Fibroblast of skin of abdomen (primary cell): ENCODE measurements around the gene RASA3.

Experiments
- DNase-seq: peaks from one replicate; pipeline ENCODE4 v3.0.0-alpha.2; 2013

The RASA3 gene

DNA sequence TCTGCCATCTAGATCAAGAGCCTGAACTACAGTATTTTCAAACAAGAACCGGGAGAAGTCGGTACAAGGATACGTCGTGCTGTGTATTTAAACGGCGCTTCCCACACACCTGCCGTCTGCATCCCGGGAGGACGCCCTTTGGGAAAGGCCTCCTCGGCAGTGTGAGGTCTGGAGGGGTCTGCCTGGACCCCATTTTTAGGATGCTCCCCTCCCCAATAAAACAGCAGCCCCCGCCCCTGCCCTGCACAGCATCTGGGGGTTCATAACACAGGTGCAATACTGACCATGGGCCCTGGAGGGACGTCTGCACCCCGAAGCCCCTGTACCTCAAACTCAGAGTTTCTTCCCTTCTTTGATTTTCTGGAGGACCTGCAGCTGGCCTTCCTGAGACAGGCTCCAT is 154.4 kb downstream of the RASA3 start:
- DNase-seq, result no peak

GRCh38 chr13:113976711-113977684 is 155.4 kb downstream of the RASA3 start:
- DNase-seq, result peak; percentile 82

DNA sequence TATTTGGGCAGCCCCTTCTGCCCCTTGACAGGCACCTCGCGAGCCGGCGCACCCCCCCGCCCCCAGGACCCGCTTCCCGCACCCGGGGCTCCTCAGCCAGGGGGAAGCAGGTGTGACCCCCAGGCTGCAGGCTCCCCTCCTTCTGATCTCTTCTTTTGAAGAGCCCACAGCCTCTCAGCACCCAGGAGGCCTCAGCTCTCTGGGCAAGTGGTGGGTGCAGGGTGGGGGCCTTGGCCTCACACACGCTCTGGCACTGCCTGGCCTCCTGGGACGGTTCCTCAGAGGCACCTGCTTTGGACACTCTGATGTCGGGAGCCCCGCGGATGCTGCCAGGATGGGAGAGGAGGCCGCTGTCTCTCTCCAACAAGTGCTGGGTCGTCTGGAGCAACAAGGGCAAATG is 157.0 kb downstream of the RASA3 start:
- no peak for DNase-seq

- DNase-seq, result no peak
Measured at GRCh38 chr13:113974304-113975281, 157.8 kb downstream of the RASA3 start.

DNA sequence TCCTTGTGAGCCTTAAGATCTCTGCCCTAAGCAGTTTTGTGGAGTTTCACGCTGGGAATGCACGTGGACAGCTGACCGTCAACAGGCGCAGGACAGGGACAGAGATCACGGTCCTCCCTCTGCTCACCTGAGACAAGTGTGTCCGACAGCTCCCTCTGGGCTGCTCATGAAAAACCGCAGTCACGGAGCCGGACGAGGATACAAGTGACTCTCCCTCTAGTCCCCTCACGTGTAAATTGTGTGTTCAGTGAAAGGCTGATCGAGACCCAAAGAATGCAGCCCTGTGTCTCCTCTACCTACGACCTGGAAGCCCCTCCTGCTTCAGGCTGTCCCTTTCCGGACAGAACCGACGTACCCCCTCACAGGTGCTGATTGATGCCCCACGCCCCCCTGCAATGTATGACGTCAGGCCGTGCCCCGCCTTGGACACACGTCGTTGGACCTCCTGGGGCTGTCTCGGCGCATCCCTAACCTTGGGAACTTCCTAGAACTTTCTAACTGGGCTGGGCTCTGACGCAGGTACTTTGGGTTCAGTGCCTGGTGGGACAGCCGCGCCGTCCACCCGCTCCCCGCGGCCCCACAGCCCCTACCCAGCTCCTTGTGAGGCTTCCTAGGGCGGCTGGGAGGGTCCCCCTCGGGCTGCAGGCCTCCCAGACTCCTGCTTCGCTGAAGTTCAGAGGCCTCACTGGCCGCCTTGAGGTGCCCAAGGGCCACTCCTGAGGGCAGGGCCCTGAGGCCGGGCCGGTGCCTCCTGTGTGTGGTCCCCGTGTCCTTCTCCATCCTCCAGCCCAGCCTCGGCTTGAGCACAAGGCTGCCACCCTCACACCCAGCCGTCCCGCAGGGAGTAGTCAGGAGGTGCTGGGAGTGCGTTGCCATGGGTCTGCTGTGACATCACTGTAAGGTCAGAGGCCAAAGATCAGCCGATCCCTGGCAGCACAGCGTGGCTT is 158.9 kb downstream of the RASA3 start, which contains the start of gene C13orf46:
Gene C13orf46, minus strand, starts transcription at position 859 of the 947 bp plus-strand sequence. Its CDS starts 79 bp downstream, at position 780.
- no peak for DNase-seq

- no peak for DNase-seq
Measured at GRCh38 chr13:113972451-113973217, 159.8 kb downstream of the RASA3 start.

- no peak for DNase-seq
Measured at GRCh38 chr13:113971471-113972231, 160.8 kb downstream of the RASA3 start.

DNA sequence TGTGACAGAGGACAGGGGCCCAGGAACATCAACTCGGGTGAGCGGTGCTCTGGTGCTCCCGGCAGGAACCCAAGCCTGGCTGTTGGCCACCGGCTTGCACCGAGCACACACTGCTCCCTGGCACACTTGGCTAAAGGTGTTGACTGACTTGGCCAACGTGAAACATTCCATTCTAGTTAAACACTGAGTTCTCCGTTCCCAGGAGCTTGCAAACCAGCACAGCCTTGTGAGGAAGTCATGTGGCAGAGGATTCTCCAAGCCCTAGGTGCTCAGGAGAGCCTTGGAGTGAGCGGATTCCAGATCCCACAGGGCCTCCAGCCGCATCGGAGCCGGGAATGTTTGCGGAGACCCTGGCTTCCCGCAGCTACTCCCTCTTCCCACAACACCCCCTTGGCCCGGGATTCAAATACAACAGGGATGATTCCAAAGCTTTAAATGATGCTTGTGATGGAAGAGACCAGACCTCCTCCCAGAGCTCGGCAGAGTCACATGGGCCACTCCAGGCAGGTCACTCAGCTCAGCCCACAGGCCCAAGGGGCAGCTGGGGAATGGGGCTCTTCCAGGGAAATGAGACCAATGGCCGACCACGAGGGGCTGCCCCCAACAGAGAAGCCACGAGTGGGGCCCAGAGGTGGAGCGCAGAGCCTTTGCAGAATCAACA is 161.5 kb downstream of the RASA3 start:
- peak; percentile 26 for DNase-seq

DNA sequence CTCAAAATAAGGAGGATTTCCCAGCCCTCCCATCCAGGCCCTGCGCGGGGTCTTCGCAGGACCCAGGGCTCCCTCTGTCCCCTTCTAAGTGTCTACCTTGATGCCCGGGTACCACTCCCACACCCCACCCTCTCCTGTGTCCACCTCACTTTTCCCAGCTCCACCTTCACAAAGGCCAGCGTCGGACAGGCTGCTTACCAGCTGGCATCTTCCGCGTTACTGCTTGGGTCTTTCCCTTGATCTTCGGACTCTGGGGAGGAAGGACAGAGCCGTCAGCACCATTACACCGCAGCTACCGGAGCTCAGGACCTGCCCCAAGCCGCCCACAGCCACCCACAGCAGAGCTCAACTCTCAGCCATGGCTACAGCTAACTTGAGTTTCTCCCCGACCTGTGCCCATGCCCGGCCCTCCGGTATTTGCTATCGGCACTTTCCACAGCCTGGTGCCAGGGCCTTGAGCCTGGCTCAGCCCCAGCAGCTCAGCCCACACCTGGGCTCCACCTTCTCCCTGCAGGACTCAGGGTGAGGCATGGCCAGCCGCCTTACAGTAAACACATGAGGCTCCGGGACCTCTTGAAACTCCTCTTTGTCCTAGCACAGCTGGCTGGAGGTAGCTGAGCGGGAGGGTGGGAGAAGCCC is 162.3 kb downstream of the RASA3 start:
- DNase-seq, result no peak

DNA sequence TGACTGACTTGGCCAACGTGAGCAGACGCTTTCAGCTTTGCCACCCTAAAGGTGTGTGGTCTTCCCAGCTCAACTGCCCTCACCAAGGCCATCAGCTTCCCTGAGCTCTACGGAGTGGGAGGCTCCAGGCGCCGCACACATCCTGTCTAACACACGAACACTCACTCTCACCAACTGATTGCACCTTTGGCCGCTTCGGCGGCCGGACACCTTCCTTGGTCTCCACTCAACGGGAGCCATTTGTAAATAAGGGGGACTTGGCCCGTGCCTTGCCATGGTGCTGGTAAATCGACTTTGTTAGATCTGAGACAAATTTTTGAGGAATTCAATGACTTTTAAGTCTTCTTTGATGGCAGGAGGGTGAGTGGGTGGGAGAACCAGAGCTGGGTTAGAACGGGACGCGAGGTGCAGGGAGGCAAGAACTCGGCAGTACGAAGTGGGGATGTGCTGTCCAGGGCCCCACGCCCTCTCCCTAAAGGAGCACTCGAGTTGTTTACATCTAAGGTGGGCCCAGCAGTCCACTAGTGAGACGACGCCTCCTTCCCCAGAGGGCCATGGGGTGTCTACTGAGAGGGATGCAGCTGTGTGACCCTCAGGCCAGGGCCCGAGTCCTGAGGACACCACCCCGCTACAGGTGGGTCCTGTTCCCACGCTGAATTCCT is 163.0 kb downstream of the RASA3 start:
- no peak for DNase-seq

GRCh38 chr13:113968463-113969310 is 163.7 kb downstream of the RASA3 start:
- DNase-seq, result no peak

- DNase-seq, result no peak
Measured at GRCh38 chr13:113967729-113968462, 164.5 kb downstream of the RASA3 start.

DNA sequence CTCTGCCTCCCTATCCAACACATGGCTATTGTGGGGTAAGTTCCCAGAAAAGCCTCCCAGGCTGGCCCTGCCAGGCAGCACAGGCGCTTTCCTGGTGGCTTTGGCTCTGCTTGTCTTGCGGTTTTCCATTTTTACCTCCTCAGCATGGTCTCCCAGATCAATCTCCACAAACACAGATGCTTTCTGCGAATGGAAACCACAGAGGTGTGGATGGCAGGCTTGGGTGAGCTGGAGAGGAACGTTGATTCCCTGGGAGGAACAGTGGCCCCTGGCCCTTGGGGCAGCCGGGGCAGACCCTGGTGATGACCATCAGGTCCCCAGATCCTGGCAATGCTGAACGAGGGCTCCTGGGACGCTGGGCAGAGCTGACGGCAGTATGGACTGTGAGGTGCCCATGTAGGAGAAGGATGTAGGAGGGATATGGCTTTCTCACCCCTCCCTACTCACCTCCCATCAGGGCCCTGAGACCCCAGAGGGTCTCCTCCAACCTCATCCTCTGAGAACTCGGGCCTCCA is 165.2 kb downstream of the RASA3 start:
- DNase-seq, result no peak

- no peak for DNase-seq
Measured at GRCh38 chr13:113965968-113966884, 166.2 kb downstream of the RASA3 start.

DNA sequence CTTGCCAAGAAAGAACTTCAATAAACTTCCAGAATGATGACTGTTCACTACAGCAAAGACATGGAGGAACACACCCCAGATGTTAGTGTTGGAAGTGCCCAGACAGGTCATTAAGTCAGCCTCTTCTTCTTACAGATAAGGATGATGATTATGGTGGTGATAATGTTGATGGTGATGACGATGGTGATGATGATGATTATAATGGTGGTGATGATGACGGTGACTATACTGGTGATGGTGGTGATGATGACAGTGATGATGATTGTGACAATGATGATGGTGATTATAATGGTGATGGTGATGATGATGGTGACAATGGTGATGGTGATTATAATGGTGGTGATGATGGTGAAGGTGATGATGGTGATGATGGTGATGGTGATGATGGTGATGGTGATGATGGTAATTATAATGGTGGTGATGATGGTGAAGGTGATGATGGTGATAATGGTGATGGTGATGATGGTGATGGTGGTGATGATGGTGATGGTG is 167.0 kb downstream of the RASA3 start:
- no peak for DNase-seq
